ENCODE measurements around the gene PTPN7. TPM values are rescaled to one million over a fixed set of nuclear protein-coding genes. Genes with fewer than 3 reads are reported as not detected.

Gene PTPN7
- total RNA-seq, 4 donors from 2014 or later: 4.7 to 48.7 (median 7.6) TPM

- peak in 2 of 3 donors; percentile 32 to 57 for DNase-seq
- Histone ChIP-seq H3K4me3 (no peak overlapping the region), H3K36me3 (no peaks in the 10 kb centered on the region), H3K9me3 (no peaks in the 10 kb centered on the region), H3K27me3 (no peaks in the 10 kb centered on the region), H3K27ac (peak overlapping the region; percentile 79 to 95 (median 93)), H3K4me1 (peaks cover 0 to 54% (median 22%) of the 10 kb centered on the region in 4 donors)
- TF ChIP-seq POLR2A (IDR thresholded peaks at IDR 0.05) (no peak), CTCF (IDR thresholded peaks at IDR 0.05) (no peak)
Measured at GRCh38 chr1:202162418-202163280, 2.2 kb upstream of the PTPN7 start.

- H3K27me3 ChIP-seq: no peaks in the 10 kb centered on the region
- DNase-seq: peak in 2 of 3 donors; percentile 74 to 76
- H3K4me1 ChIP-seq: peaks cover 0 to 54% (median 24%) of the 10 kb centered on the region in 4 donors
- no peaks in the 10 kb centered on the region for H3K9me3 ChIP-seq
- no peaks in the 10 kb centered on the region for H3K36me3 ChIP-seq
- H3K27ac ChIP-seq: peak overlapping the region; percentile 79 to 95 (median 93)
- TF ChIP-seq CTCF (IDR thresholded peaks at IDR 0.05) (no peak), POLR2A (IDR thresholded peaks at IDR 0.05) (no peak)
- H3K4me3 ChIP-seq: peak overlapping the region; percentile 1 to 63 (median 34)
Measured at GRCh38 chr1:202162047-202162417, 1.6 kb upstream of the PTPN7 start.

- peak overlapping the region; percentile 1 to 63 (median 50) for H3K4me3 ChIP-seq
- no peaks in the 10 kb centered on the region for H3K9me3 ChIP-seq
- no peaks in the 10 kb centered on the region for H3K36me3 ChIP-seq
- no peak for TF ChIP-seq POLR2A (IDR thresholded peaks at IDR 0.05)
- no peak for TF ChIP-seq CTCF (IDR thresholded peaks at IDR 0.05)
- peak overlapping the region; percentile 79 to 95 (median 93) for H3K27ac ChIP-seq
- peak in 1 of 3 donors; percentile 26 for DNase-seq
- H3K4me1 ChIP-seq: peaks cover 0 to 54% (median 24%) of the 10 kb centered on the region in 4 donors
- no peaks in the 10 kb centered on the region for H3K27me3 ChIP-seq
Measured at GRCh38 chr1:202161151-202162046, 997 bp upstream of the PTPN7 start.

GRCh38 chr1:202159534-202160371 is 649 bp downstream of the PTPN7 start:
- Histone ChIP-seq H3K4me1 (peaks cover 0 to 43% (median 23%) of the 10 kb centered on the region in 4 donors), H3K27ac (peak overlapping the region; percentile 79 to 95 (median 93)), H3K27me3 (no peaks in the 10 kb centered on the region), H3K4me3 (peak overlapping the region; percentile 47 to 63 (median 50)), H3K36me3 (no peaks in the 10 kb centered on the region), H3K9me3 (no peaks in the 10 kb centered on the region)
- TF ChIP-seq CTCF (IDR thresholded peaks at IDR 0.05): no peak
- TF ChIP-seq POLR2A (IDR thresholded peaks at IDR 0.05): no peak
- DNase-seq: peak in 2 of 3 donors; percentile 83 to 88

Data from Peyer's patch (tissue), 4 donors.